ENCODE data around the gene ZNF346.
A peak's percentile ranks its signal among the peaks of the same experiment; 100 is the strongest.

ZNF346 gene

GRCh38 chr5:177116631-177117373, 94.3 kb downstream of the ZNF346 start:
- DNase-seq, result peak; percentile 86

- no peak for DNase-seq
These were observed 95.0 kb downstream of the ZNF346 start for GRCh38 chr5:177117441-177118045.

GRCh38 chr5:177122566-177122965, 100.1 kb downstream of the ZNF346 start:
- no peak for DNase-seq

- no peak for DNase-seq
These were observed 101.4 kb downstream of the ZNF346 start for GRCh38 chr5:177123789-177124485.

- no peak for DNase-seq
These were observed 102.0 kb downstream of the ZNF346 start for GRCh38 chr5:177124486-177124991.

GRCh38 chr5:177126771-177127170, 104.3 kb downstream of the ZNF346 start:
- DNase-seq, result no peak

GRCh38 chr5:177128551-177128981, 106.1 kb downstream of the ZNF346 start:
- DNase-seq, result no peak

GRCh38 chr5:177130211-177131018, 107.9 kb downstream of the ZNF346 start:
- no peak for DNase-seq
